SK-N-SH treated with all-trans-retinoic acid at 6 μM for 48 hours (cell line): ENCODE results near the gene CCDC159.

Source experiments
- ATAC-seq: fragments of 200-7000 bp; cut with Tn5 transposase; 3 replicates; pipeline ENCODE4 v1.9.1; 2020; ENCODE audit warnings: mild to moderate bottlenecking, moderate library complexity
- ARNTL ChIP-seq: fragments of 450-650 bp; formaldehyde crosslinking; IDR thresholded peaks from 2 replicates; pipeline ENCODE4 v1.5.0; 2020; ENCODE audit warnings: low read depth, mild to moderate bottlenecking, moderate library complexity, borderline replicate concordance
- CSRNP3 ChIP-seq: fragments of 250-450 bp; sonication (Bioruptor Pico); IDR thresholded peaks from 2 replicates; pipeline ENCODE4 v1.5.1; 2021; ENCODE audit warnings: mild to moderate bottlenecking, moderate library complexity
- PPARA ChIP-seq: fragments of 250-450 bp; sonication (Bioruptor Pico); IDR thresholded peaks from 2 replicates; pipeline ENCODE4 v1.5.0; 2020; ENCODE audit warnings: mild to moderate bottlenecking, borderline replicate concordance
- SNAI2 ChIP-seq: fragments of 250-450 bp; sonication (Bioruptor Pico); IDR thresholded peaks from 2 replicates; pipeline ENCODE4 v1.5.0; 2020; ENCODE audit warnings: mild to moderate bottlenecking, moderate library complexity
- TOX ChIP-seq: fragments of 250-450 bp; sonication (Bioruptor Pico); IDR thresholded peaks from 2 replicates; pipeline ENCODE4 v1.8.0; 2021; ENCODE audit warnings: mild to moderate bottlenecking, moderate library complexity, borderline replicate concordance
- ZC3H10 ChIP-seq: fragments of 250-450 bp; sonication (Bioruptor Pico); IDR thresholded peaks from 2 replicates; pipeline ENCODE4 v1.5.1; 2021; ENCODE audit warnings: mild to moderate bottlenecking, moderate library complexity
- ZFP3 ChIP-seq: fragments of 250-450 bp; sonication (Bioruptor Pico); IDR thresholded peaks from 2 replicates; pipeline ENCODE4 v1.5.0; 2020; ENCODE audit warnings: mild to moderate bottlenecking, moderate library complexity
- ZNF565 ChIP-seq: fragments of 450-650 bp; formaldehyde crosslinking; conservative IDR thresholded peaks from 2 replicates; pipeline ENCODE4 v1.5.0; 2020; ENCODE audit warnings: low read depth, mild to moderate bottlenecking, moderate library complexity
- TF ChIP-seq, protein P1 (sequence below): fragments of 250-450 bp; sonication (Bioruptor Pico); IDR thresholded peaks from 2 replicates; pipeline ENCODE4 v1.5.1; 2020; ENCODE audit warnings: low read depth, mild to moderate bottlenecking, moderate library complexity

The CCDC159 gene

GRCh38 chr19:11401808-11402543 is 55.7 kb downstream of the CCDC159 start:
- no peak for ATAC-seq
- no peak for TF ChIP-seq ZFP3 (CRISPR knock-in tag)
- TF ChIP-seq, protein P1, sequence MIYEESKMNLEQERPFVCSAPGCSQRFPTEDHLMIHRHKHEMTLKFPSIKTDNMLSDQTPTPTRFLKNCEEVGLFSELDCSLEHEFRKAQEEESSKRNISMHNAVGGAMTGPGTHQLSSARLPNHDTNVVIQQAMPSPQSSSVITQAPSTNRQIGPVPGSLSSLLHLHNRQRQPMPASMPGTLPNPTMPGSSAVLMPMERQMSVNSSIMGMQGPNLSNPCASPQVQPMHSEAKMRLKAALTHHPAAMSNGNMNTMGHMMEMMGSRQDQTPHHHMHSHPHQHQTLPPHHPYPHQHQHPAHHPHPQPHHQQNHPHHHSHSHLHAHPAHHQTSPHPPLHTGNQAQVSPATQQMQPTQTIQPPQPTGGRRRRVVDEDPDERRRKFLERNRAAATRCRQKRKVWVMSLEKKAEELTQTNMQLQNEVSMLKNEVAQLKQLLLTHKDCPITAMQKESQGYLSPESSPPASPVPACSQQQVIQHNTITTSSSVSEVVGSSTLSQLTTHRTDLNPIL (CRISPR knock-in tag): no peak
- no peak for TF ChIP-seq ZC3H10 (CRISPR knock-in tag)
- TF ChIP-seq ZNF565 (CRISPR knock-in tag): no peak
- no peak for TF ChIP-seq CSRNP3 (CRISPR knock-in tag)
- TF ChIP-seq PPARA: no peak
- no peak for TF ChIP-seq TOX (CRISPR knock-in tag)
- no peak for TF ChIP-seq ARNTL (CRISPR knock-in tag)
- no peak for TF ChIP-seq SNAI2
